HG03280 (cell line): Measurements from ENCODE around the gene AIF1.
"Not testable (repeated sequence)": the region's sequence is repeated elsewhere in the genome, so short reads cannot be mapped to it uniquely, and the experiment has no call there.

ENCODE experiments used
- ATAC-seq: cut with Tn5 transposase; IDR thresholded peaks from one replicate; pipeline ENCODE4 v1.9.1; 2021; ENCODE audit warnings: mild to moderate bottlenecking, moderate library complexity; ENCODE audit not compliant: unreplicated experiment

Gene AIF1

DNA sequence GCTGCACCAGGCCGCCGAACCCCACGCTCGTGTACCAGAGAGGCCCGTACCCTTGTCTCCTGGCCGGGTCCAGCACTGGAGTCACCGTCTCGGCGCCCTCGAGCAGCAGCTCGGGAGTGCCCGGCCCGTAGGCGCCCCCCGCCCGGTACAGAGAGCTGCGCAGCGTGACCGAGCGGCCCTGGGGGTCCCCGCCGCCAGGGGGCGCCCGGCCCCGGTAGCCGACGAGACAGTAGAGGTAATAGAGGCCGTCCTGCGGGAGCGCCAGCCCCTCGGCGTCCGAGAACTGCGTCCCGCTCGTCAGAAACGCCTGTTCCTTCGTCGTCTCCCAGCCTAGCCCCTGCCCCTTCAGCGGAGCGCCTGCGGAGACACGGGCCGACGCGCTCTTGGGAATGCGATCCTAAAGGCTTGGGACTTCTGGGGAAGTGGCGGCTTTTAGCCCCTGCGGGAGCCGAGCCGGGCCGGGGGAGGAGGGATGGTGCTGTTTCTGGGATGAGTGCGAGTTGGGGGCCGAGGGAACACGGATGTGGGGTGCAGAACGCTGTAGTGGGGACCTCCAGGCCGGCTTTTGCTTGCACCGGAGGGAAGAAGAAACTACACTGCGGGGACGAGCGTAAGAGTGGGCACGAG, 34.1 kb upstream of the AIF1 start:
- ATAC-seq, result peak; percentile 66

DNA sequence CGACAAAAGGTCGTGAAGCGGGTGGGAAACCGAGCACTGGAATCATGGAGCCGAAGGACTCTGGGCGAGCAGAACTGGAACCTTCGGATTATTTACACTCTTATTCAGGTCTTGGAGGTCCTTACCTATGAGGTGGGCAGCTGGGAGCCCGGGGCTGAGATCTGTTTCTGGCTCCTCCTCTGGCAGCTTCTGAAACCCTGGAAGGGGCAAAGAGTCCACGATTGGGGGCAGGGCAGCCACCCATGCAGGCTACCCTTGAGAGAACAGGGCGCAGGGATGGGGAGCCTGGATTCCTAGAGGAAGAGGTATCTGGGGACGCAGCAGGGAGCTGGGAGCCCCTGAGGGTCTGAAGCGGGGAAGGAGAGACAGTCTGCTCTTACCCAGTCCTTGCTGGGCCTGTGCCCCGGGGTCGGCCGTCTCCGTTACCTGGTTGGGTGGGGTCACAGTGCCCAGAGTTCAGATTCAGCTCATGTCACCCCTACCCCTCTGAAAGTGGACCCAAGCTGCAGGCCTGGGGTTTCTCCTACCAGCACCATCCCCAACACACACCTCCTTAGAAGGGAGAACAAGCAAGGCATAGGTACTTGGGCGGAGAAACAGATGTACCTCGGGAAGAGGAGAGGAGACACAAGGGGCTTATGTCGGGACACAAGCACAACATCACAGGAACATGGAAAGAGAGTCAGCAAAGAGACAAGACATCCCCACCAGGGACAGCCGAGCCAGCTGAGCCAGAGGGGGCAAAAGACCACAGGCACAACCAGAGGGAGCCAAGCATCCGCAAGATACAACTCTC, 33.4 kb upstream of the AIF1 start:
- ATAC-seq, result no peak

DNA sequence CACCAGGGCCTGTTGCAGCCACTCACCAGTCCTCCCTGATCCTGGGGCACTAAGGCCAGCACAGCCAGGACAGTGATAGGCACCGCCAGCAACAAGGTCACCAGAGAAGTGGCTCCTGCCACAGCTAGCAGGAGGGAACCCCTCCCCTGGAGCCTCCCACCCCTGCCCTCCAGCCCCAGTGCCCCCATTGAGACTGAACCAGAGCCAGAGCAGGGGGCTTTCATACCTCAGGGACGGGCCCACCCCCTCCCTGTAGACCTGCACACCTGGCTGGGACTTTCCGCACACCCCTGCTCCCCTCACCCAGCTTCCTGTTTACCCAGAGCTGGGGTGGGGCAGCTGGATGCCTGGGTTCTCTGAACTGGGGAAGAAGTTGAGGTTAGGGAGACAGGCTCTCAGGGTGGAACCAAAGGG, 32.8 kb upstream of the AIF1 start, which contains the start of gene LTB:
TSS of gene LTB (minus strand) at position 195 of the 414 bp plus-strand sequence. CDS start at position 188, 7 bp downstream.
- no peak for ATAC-seq

DNA sequence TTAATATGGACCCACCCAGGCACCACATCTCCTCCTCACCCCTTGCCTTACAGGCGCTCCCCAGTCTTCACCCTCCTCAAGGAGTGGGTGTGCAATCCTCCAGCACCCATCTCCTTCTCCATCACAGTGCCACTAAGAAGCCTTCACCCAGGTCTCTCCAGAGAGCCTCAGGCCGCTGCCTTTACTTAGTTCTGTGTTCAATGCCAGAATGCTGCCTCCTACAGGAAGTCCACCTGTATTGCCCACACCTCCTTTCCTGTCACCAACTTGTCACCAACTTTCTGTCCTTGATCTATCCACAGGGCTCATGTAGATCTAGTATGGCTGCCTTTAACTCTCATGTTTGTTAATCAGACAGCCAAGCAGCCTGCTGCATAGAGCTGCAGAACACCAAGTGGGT, 29.5 kb upstream of the AIF1 start:
- ATAC-seq, result no peak

DNA sequence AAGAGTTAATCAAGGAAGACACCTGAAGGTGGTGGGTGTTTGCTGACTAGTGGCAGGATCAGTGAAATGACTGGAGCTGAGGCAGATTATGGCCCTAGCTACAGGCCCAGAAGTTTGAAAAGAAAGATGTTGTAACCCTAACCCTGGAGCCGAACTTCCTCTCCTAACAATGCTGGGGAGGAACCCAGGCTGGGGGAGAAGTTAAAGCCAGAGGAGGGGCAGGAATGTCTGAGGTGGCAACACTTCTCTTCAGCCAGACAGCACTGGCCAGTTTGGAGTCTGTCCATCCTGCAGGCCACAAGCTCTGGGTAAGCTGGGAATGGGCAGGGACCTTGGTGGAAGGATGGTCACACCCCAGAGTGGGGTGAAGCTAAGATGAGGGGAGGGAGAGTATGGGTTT, 29.0 kb upstream of the AIF1 start, which contains the start of gene LST1:
TSS of gene LST1 (plus strand) at position 270 of the 400 bp plus-strand sequence. CDS start 1,023 bp downstream, outside the sequence.
- ATAC-seq, result no peak

DNA sequence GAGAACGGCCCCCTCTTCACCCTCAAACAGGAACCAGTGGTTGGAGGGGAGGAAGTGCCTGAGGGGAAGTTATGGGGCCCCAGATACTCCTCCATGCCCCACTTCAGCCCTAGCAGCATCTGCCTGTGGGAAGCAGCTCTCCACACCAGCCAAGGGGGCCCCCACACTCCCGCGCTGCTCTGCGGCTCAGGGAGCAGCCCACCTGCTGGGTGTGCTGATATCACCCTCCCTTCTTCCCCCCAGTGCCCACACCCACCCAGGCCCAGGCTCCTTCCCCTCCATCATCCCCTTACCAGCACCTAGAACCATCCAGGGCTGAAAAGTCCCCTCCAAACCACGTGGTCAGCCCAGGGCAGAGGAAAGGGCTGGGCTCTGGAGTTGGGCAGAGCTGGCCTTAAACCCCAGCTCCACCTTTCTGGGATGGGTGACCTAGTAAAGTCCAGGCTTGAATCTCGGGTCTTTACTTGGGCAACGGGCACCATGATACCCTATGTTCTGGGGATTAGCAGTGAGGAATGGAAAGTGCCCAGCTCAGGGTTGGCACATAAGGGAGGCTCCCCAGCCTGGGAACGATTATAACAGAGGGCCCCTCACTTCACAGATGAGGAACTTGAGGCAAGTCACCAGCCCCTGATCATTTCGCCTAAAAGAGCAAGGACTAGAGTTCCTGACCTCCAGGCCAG, 28.3 kb upstream of the AIF1 start:
- no peak for ATAC-seq

DNA sequence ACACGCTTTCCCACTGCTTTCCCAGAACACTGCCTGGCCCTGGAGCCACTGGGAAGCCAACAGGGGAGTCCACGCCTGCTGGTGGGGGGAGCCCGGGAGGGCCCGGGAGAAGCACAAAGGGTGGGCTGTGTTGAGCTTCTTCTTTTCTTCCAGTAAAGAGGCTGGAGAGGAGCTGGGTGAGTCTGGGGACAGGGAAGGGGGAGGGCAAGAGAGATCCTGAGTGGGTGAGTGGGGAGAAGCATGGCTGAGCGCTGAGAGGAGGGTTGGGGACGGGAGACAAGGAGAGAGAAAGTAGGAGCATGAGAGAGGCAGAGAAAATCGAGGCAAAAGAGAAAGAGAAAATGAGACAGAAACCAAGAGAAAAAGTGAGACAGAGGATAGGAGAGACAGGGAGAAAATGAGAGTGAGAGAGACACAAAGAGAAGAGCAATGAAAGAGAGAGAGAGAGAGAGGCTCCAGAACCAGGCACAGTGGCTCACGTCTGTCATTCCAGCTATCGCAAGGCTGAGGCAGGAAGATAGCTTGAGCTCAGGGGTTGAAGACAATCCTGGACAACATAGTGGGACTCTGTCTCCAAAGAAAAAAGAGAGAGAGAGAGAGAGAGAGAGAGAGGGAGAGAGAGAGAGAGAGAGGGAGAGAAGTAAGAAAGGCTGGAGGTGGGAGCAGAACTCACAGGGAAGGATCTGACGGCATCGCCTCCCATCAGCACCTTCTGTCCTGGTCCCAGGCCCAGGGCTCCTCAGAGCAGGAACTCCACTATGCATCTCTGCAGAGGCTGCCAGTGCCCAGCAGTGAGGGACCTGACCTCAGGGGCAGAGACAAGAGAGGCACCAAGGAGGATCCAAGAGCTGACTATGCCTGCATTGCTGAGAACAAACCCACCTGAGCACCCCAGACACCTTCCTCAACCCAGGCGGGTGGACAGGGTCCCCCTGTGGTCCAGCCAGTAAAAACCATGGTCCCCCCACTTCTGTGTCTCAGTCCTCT, 26.9 kb upstream of the AIF1 start:
- ATAC-seq, result no peak

DNA sequence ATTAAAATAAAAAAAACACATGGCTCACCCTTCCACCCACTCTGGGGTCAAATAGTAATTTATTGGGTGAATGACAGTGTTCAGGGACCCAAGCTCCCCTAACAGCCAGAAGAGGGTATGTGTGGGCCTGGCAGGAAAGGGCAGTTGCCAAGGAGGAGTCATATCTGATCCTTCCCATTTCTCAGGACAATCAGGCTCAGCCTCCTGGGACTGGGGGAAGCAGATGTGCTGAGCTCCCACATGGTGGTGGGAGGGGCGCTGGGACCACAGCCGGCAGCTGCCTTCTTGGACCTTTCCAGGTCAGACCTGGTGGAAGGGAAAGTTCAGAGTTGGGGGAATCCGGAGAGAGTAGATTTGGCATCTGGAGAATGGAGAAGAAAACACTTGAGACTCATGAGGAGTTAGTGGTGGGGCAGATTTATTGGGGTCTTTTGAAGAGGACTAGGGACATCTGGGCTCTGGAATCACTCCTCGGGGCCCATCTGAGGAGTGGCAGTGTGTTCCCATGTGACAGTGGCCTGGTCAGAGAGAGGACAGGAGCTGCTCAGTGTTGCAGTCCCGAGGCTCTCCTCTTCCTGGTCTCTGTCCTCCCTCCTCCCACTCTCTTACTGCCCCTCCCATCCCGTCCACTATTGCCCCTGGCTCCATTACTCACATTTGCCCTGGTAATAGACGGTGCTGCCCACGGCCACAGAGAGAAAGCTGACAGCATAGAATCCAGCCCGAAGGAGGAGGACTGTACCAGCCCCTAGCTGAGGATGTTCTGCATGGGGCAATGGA, 26.0 kb upstream of the AIF1 start:
- no peak for ATAC-seq

DNA sequence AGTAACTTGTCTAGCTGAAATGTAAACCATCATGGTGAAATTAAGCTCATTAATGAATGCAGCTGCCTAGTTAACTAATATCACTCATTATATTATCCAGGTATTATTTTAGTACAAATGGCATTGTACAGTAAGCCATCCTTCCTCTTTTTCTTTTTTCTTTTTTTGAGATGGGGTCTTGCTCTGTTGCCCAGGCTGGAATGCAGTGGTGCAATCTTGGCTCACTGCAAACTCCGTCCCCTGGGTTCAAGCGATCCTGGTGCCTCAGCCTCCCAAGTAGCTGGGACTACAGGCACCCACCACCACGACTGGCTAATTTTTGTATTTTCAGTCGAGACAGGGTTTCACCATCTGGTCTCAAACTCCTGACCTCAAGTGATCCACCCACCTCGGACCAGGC, 24.3 kb upstream of the AIF1 start:
- not testable (repeated sequence) for ATAC-seq

DNA sequence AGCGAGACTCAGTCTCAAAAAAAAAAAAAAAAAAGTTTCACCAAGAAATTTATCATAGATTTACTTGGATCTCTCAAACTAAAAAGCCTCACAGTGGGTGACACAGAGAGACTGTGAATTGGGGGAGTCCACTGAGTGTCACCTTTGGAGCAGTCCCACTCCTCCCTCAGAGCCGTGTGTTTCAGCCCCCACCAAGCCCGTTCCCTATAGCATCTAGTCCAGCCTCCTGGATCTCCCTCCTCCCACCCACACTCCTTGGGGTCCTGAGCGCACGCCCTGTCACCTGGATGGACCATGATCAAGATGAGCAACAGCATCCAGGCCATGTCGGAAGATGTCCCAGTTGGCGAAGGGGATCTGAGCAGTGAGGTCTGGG, 22.6 kb upstream of the AIF1 start:
- ATAC-seq, result no peak

DNA sequence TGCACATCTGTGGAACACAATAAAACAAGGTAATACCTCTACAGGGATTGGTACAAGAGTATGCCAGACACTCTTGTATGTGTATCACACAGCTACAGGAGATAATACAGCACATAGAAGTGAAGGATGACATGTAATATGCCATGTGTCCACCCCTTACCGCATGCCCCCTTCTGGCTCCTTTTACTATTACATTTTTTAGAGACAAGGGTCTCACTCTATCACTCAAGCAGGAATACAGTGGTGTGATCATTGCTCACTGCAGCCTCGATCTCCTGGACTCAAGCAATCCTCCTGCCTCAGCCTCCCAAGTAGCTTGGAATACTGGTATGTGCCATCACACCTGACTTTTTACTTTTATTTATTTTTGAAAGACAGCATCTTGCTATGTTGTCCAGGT, 18.0 kb upstream of the AIF1 start:
- no peak for ATAC-seq

DNA sequence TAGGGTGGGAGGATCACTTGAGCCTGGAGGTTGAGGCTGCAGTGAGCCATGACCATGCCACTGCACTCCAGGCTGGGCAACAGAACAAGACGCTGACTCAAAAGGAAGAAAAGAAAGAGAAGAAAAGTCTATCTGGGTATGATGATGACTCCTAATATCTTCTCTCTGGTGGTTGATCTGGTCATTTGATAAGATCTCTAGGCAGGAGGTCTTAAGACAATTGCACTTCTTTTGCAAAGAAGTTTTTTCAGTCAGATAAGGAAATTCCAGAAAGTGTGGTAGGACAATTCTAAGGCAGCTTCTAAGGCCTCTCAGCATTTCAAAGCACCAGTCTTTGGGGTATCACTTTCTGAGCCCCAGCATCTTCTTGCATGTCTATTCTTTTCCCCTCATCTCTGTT, 7.7 kb upstream of the AIF1 start:
- ATAC-seq, result no peak

DNA sequence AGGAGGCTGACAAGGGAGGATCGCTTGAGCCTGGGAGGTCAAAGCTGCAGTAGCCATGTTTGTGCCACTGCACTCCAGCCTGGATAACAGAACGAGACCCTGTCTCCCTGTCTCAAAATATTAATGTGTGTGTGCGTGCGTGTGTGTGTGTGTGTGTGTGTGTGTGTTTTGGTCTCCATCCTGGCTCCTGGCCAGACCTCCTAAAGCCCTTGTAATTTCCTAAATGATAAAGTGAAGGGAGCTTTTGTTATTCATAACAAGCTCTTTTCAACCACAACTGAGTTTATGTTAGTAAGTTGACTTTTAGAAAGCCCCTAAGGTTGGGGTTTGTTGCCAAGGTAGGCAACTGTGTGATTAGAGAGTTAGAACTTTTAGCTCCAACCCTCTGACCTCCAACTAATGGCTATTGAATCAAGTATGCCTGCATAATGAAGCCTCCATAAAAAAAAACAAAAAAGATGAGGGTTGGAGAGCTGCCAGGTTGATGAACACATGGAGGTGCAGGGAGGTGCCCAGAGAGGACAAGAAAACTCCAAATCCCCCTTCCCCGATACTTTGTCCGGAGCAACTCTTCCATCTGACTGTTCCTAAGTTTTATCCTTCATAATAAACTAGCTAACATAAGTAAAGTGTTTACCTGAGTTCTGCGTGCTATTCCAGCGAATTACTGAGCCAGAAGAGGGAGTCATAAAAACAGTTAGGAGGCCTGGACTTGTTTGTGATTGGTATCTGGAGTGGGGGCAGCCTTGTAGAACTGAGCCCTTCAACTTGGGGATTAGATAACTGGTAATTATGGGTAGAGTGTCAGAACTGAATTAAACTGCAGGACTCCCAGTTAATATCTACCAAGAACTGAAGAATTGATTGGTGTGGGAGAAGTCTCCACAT, 5.3 kb upstream of the AIF1 start:
- ATAC-seq, result no peak

DNA sequence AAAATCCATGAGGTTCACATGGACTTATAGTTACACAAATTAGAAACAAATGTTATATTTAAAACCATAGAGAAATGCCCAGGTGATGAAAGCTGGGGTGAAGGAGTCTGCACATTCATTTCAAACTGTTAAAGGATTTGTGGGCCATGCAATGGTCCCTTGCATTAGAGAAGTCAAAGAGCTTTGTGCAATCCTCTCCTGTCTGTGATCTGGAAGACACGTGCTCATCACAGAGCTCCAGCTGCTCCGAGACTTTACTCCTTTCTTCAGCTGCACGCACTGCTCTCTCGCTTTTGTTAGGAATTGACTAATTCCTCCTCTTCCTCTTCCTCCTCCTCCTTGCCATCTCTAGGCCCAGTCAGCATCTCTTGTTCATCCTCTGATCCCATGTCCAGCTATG, 4.1 kb upstream of the AIF1 start:
- ATAC-seq, result no peak

DNA sequence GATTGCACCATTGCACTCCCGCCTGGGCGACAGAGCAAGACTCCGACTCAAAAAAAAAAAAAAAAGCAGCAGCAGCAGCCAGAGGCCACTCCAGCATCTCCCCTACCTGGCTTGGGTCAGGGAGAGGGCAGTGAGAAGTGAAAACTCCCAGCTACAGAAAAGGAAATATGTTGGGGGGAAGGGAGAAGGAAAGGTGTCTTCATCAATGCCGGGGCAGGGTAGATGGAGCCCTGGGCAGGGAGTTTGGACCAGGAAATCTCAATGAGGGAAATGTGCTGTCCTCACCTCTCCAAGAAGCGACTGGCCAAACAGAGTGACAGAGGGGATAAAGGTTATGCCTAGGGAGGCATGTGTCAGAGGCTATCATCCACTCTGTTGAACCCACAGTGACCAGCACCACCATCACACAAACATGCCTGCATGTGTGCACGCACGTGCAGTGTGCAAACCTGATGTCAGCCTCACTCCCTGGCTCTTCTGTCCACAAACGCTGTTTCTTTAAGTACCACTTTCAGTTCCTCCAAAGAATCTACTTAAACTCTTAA, 887 bp upstream of the AIF1 start:
- ATAC-seq, result no peak

DNA sequence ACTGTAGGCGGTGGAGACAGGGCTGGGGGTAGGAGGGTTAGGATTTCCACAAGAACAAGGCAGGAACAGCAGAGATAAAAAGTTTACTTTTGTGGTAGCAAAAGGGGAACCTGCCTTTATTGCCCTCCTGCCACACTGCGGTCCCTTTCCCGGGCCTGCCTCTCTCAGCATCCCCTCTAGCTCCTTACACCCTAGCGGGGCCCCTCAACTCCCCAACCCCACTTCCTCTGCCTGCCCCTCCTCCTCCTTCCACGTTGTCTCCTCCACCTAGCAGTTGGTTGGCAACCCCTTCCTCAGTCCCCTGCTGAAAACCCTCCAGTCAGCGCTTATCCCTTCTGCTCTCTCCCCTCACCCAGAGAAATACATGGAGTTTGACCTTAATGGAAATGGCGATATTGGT, 714 bp downstream of the AIF1 start:
- ATAC-seq, result no peak

DNA sequence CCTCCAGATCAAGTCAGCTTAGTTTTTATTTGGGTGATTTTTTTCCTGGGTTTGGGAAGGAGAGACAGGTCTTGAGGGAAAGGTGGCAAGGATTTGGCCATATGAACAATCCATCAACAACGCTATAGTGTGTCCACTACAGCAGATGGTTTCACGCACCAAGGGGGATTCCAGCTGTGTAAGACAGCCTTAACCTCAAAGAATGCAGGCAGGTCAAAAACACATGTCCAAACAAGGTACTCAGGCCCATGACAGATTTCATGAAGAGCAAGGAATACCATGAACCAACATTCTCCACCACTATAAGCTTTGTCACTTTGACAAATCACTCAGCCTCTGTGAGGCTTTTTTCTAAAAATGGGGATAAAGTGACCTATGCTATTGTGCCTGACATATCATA, 2.0 kb downstream of the AIF1 start:
- no peak for ATAC-seq

DNA sequence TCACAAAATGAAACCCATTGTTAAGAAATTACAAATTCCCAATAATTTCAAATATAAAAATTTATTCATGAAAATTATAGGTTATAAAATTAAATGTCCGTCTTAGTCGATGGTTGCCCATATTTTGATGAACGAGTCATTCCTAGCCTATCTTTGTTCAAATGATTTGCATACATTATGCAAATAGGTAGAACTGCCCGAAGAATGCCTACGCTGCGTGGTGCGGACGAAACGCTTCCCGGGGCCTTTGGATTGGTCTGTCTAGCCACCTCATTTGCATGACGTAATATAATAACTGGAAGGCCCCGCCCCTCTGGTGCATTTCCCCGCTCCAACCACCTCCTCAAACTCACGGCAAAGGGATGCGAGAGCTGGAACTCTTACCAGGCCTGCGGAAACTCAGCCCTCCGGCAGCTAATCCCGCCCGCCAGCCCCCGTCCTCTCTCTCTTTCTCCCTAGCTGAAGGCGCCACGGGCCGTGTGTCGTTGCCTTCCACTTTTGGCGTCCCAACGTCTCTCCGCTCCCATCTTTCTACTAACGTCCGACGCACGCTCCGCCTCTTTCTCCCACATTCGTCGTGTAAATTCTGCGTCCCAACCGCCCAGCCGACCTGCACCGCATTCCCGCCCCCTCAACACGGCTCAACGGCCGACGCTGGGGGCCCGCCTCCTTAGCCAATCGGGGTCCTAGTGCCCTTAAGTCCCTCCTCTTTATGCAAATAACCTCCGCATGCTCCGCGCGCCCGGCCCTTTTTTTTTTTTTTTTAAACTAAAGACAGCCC, 5.0 kb downstream of the AIF1 start:
- ATAC-seq, result peak; percentile 83
